Astrocyte of the cerebellum (primary cell): Measurements from ENCODE around the gene CLIC6.
"Not testable (repeated sequence)": the region's sequence is repeated elsewhere in the genome, so short reads cannot be mapped to it uniquely, and the experiment has no call there.

ENCODE experiments used
- DNase-seq: peaks from one replicate; pipeline ENCODE4 v3.0.0-alpha.2; 2011; ENCODE audit warnings: low read depth
- H3K4me3 ChIP-seq: 2 replicates; pipeline ENCODE4 v1.5.1; 2011; ENCODE audit warnings: mild to moderate bottlenecking, low read depth, low read length, moderate library complexity
- in situ Hi-C: cut with HindIII; loops from 2 replicates; pipeline ENCODE4 v1.10.0; 2017; ENCODE audit warnings: low sequenced_read_pairs
- TF ChIP-seq, protein P1 (sequence below): IDR thresholded peaks from 2 replicates; pipeline ENCODE4 v1.5.1; 2012; ENCODE audit warnings: low read length, low read depth, moderate library complexity, mild to moderate bottlenecking; ENCODE audit errors: missing control alignments

CLIC6 gene

DNA sequence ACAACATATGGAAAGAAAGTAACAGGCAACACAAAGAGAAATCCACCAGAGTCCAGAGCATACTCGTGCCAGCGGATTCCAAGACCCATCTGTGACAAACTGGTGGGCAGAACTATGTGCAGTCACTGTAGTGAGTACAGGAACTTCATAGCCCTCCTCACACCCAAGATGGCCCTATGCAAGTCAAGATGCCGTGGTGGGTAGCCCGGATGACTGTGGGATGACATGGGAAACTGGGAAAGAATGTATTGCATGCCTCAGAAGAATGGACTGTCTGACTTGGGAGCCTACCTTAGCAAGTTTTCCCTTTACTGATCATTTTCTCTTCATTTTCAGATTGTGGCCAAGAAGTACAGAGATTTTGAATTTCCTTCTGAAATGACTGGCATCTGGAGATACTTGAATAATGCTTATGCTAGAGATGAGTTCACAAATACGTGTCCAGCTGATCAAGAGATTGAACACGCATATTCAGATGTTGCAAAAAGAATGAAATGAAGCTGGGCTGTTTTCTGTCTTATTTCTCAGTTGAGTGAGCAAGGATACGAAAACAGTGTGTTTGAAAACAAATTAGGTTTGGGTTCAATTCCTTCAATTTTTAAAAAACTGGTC is 47.3 kb downstream of the CLIC6 start:
- in situ Hi-C loops: no loop called here

DNA sequence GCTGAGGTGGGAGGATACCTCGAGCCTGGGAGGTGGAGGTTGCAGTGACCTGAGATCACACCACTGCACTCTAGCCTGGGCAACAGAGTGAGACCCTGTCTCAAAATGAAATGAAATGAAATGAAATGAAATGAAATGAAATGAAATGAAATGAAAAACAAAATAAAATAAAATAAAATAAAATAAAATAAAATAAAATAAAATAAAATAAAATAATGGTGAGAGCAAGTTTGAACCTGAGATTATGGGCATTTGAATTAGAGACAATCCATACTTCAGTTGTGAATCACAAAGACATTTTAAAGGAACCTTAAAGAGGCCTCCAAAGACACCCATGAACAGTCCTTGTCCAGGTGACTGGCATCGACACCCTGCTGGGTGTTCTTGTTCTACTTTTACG is 49.7 kb downstream of the CLIC6 start:
- DNase-seq, H3K4me3 ChIP-seq, in situ Hi-C loops: not testable (repeated sequence)

More for the DNA sequence above, 47.3 kb downstream of the CLIC6 start:
- DNase-seq: no peak
- TF ChIP-seq, protein P1, sequence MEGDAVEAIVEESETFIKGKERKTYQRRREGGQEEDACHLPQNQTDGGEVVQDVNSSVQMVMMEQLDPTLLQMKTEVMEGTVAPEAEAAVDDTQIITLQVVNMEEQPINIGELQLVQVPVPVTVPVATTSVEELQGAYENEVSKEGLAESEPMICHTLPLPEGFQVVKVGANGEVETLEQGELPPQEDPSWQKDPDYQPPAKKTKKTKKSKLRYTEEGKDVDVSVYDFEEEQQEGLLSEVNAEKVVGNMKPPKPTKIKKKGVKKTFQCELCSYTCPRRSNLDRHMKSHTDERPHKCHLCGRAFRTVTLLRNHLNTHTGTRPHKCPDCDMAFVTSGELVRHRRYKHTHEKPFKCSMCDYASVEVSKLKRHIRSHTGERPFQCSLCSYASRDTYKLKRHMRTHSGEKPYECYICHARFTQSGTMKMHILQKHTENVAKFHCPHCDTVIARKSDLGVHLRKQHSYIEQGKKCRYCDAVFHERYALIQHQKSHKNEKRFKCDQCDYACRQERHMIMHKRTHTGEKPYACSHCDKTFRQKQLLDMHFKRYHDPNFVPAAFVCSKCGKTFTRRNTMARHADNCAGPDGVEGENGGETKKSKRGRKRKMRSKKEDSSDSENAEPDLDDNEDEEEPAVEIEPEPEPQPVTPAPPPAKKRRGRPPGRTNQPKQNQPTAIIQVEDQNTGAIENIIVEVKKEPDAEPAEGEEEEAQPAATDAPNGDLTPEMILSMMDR: no peak
- H3K4me3 ChIP-seq: no peak overlapping the region

DNA sequence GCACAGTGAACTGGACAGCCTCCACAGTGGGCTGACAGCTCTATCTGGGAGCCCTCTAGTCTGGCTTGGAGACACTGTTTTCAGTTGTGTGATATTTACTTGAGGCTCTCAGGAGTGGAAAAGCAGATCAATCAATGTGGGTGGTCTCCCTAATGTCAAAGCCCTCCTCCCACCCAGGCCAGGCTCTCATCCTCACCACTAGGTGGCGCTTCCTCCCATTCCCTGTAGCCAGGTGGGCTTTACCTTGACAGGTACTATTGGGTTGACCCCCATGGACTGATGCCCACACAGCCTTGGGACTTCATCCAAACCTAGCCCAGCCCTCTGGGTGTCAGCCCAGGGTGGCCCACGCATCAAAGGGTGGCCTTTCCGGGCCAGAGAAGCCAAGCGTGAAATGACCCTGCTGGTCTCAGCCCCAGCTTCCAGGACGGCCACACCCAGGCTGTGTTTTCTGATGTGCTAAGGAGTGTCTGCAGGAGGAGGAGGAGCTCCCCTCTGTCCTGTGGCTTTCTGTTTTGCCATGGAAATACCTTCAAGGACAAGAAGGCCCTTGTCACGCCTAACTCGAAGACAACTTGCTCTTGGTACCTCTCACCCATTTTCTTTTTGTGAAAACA is 54.0 kb downstream of the CLIC6 start:
- in situ Hi-C loops: no loop called here
- DNase-seq: no peak
- no peak overlapping the region for H3K4me3 ChIP-seq
- TF ChIP-seq, protein P1: peak; percentile 44

DNA sequence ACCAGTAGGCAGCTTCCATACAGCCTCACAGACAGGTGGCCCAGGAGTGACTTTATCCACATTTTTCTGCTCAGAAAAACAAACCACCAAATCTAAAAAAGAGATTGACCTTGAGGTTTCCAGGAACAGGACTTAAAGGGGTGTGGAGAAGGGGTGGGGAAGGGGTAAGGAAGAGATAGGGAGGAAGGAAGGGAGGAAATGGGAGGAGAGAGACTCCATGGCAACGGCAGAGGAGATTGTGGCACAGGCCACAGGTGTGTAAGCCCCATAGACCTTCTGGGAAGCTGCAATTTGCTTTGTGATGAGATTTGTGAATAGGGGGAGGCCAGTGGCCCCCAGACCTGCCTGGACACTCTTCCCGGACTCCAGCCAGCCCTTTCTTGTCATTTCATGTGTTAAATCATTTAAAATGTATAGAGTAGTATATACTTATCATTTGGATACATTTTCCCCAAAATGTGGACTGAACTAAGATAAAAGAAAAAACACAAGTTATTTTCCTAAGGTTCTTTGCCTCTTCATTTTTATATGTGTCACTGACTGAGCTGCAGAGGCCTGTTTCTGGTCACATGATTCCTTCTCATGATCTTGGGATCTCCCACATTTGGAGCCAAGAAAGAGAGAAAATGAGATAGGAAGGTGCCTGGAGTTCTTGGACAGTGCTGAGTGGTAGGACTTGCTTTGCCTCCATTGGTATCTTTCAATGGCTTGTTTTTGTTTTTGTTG is 55.5 kb downstream of the CLIC6 start:
- no peak for DNase-seq
- no peak overlapping the region for H3K4me3 ChIP-seq
- TF ChIP-seq, protein P1: no peak
- in situ Hi-C loops: no loop called here

DNA sequence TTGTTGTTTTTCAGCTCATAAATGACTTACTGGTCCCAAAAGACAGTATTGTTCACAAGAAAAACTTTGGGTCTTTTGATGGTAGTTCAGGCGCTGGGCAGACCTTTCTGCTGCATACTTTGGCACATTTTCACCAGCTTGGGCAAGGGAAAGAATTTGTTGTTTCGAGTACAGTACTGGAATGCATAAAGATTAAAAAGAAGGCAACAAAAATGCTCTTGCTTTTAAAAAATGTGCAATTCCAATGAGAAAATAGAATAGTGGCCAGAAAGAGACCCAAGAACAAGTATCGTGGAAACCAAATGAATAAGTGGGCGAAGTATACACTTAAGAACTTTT is 56.0 kb downstream of the CLIC6 start:
- no peak for DNase-seq
- in situ Hi-C loops: no loop called here
- TF ChIP-seq, protein P1: no peak
- H3K4me3 ChIP-seq: no peak overlapping the region

DNA sequence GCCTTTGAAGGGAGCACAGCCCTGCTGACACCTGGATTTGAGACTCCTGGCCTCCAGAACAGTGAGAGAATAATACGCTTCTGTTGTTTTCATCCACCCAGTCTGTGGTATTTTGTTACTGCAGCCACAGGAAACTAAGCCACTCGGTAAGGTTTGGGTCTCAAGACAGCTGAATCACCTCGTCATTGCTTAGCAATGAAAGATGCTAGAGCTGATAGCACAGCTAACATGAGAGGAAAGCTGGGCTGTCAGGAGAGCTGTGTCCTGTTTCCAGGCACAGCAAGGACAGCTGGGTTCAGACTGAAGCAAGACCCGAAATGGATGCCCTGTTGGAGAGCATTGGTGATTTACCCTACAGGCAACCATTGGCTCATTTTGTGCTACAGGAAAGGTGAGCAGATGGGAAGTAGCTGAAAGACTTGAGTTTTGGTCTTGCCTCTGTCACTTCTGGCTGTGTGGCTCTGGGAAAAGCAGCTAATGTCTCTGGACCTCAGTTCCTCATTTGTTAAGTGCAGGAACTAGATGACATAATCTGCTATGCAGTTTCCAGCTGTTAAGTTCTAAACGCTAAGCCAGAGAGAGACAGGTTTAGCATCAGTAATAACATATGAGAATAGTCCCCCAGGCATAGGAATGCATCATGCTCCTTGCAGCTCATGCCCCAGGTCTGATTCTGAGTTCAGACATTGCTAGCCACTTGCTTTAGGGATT is 58.0 kb downstream of the CLIC6 start:
- no peak for DNase-seq
- no peak overlapping the region for H3K4me3 ChIP-seq
- TF ChIP-seq, protein P1: no peak
- in situ Hi-C loops: no loop called here

DNA sequence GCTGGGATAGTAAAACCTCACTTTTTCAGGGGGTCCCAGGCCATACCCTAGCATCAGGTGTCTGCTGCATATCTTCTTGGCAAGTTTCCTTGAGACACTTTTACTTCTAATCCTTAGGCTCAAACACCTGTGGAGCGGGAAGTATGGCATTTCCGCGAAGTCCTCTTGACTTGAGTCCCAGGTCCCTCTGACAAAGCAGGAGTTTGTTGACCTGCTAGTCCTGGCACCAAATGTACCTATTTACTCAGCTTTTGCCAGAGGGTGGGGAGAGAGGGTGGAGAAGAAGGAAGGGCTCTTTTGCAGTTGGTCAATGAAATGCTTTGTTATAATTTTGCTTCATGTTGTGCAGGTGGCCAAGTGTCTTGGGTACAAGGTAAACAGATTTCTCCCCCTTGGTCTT is 59.7 kb downstream of the CLIC6 start:
- TF ChIP-seq, protein P1: no peak
- H3K4me3 ChIP-seq: no peak overlapping the region
- DNase-seq: no peak
- in situ Hi-C loops: no loop called here
